H1 (cell line): ENCODE results near the gene IFT43. TPM values are rescaled to one million over a fixed set of nuclear protein-coding genes. Genes with fewer than 3 reads are reported as not detected.

Source experiments
- CTCF ChIA-PET: fragments of 300-600 bp; sonication (Branson Sonifier 250); formaldehyde crosslinking; loops from one replicate; lab custom pipeline; 2021; ENCODE audit not compliant: partially characterized antibody; lab: Charles Lee
- POLR2A ChIA-PET: fragments of 300-600 bp; sonication (Branson Sonifier 250); formaldehyde crosslinking; loops from one replicate; lab custom pipeline; 2021; ENCODE audit warnings: inconsistent platforms; ENCODE audit not compliant: partially characterized antibody; lab: Charles Lee
- DNase-seq, 2 experiments: peaks; one replicate each; pipeline versions ENCODE4 v3.0.0 to v3.0.0-alpha.2; 2010 to 2022; ENCODE audit warnings: low spot score in 2 of 2, low read depth in 1 of 2, mixed read lengths in 1 of 2
- FAIRE-seq: peaks from 2 replicates; lab custom pipeline; 2011; peaks lifted over from hg19 to GRCh38; lab: Jason Lieb, UNC
- H2AFZ ChIP-seq: 2 replicates; pipeline ENCODE4 v1.8.1; 2012; ENCODE audit warnings: low read length, inconsistent platforms
- H2AK5ac ChIP-seq: 2 replicates; pipeline ENCODE4 v1.6.1; 2013; ENCODE audit warnings: low read depth, low read length
- H2BK120ac ChIP-seq: replicated peaks from 2 replicates; pipeline ENCODE3; 2013; ENCODE audit warnings: low read depth, low read length, inconsistent platforms
- H2BK12ac ChIP-seq: 2 replicates; pipeline ENCODE4 v1.6.1; 2013; ENCODE audit warnings: low read depth, low read length
- H2BK15ac ChIP-seq: 2 replicates; pipeline ENCODE4 v1.6.1; 2013; ENCODE audit warnings: low read length
- H2BK20ac ChIP-seq: 2 replicates; pipeline ENCODE4 v1.6.1; 2013; ENCODE audit warnings: low read length
- H2BK5ac ChIP-seq: 2 replicates; pipeline ENCODE4 v1.6.1; 2013; ENCODE audit warnings: low read depth, low read length
- H3K14ac ChIP-seq: 2 replicates; pipeline ENCODE4 v1.6.1; 2013; ENCODE audit warnings: inconsistent platforms; ENCODE audit not compliant: insufficient read length
- H3K18ac ChIP-seq: 2 replicates; pipeline ENCODE4 v1.6.1; 2013; ENCODE audit warnings: low read length; ENCODE audit errors: extremely low read depth
- H3K23ac ChIP-seq: 2 replicates; pipeline ENCODE4 v1.6.1; 2013; ENCODE audit warnings: inconsistent platforms; ENCODE audit not compliant: insufficient read length
- H3K23me2 ChIP-seq: 2 replicates; pipeline ENCODE4 v1.6.1; 2013; ENCODE audit warnings: low read depth, low read length
- H3K27ac ChIP-seq: 2 replicates; pipeline ENCODE4 v1.6.1; 2011; ENCODE audit warnings: low read depth, low read length, inconsistent platforms
- H3K27me3 ChIP-seq, 4 experiments: replicated peaks in 1 of 4; 1 replicate in 1 of 4; 2 replicates in 3 of 4; pipeline versions ENCODE4 v1.6.1 to v1.8.1; 2011 to 2013; ENCODE audit warnings: low read length in 3 of 4, mild to moderate bottlenecking in 3 of 4, inconsistent platforms in 2 of 4, mixed read lengths in 2 of 4, moderate library complexity in 1 of 4; ENCODE audit not compliant: control insufficient read depth in 3 of 4, insufficient read depth in 3 of 4; ENCODE audit errors: extremely low read depth in 1 of 4
- H3K36me3 ChIP-seq, 4 experiments: 2 replicates each; pipeline versions ENCODE4 v1.6.1 to v1.8.1; 2011 to 2013; ENCODE audit warnings: mild to moderate bottlenecking in 4 of 4, low read length in 3 of 4, moderate library complexity in 2 of 4, control low read depth in 1 of 4, inconsistent platforms in 1 of 4; ENCODE audit not compliant: insufficient read depth in 4 of 4, control insufficient read depth in 2 of 4
- H3K4ac ChIP-seq: replicated peaks from 2 replicates; pipeline ENCODE3; 2013; ENCODE audit warnings: low read length, low read depth, mixed read lengths, inconsistent platforms; ENCODE audit not compliant: insufficient read length
- H3K4me1 ChIP-seq, 4 experiments: replicated peaks in 1 of 4; 1 replicate in 1 of 4; 2 replicates in 3 of 4; pipeline versions ENCODE4 v1.6.1 to v1.8.1; 2011 to 2013; ENCODE audit warnings: low read length in 3 of 4, inconsistent platforms in 2 of 4, mixed read lengths in 1 of 4; ENCODE audit not compliant: insufficient read depth in 4 of 4, control insufficient read depth in 3 of 4
- H3K4me2 ChIP-seq, 2 experiments: 2 replicates each; pipeline versions ENCODE4 v1.6.1 to v1.8.1; 2011 to 2013; ENCODE audit warnings: low read depth in 2 of 2, low read length in 2 of 2, control low read depth in 1 of 2, inconsistent platforms in 1 of 2, mild to moderate bottlenecking in 1 of 2; ENCODE audit not compliant: insufficient read depth in 1 of 2
- H3K4me3 ChIP-seq, 4 experiments: fragments of 200-600, 300-600 bp in 1 of 4; sonication (generic), shearing (Covaris generic), sonication (Bioruptor Twin) in 1 of 4; 2 replicates each; pipeline versions ENCODE4 v1.5.1 to v1.8.1; 2011 to 2016; ENCODE audit warnings: low read length in 4 of 4, low read depth in 3 of 4, control low read depth in 2 of 4, inconsistent platforms in 2 of 4, mild to moderate bottlenecking in 2 of 4, mixed read lengths in 1 of 4, moderate library complexity in 1 of 4; ENCODE audit not compliant: insufficient read depth in 2 of 4; ENCODE audit errors: extremely low read depth in 1 of 4
- H3K56ac ChIP-seq: replicated peaks from 2 replicates; pipeline ENCODE3; 2013; ENCODE audit warnings: low read depth, mild to moderate bottlenecking, mixed read lengths, low read length, inconsistent platforms; ENCODE audit not compliant: insufficient read length
- H3K79me1 ChIP-seq: 2 replicates; pipeline ENCODE4 v1.6.1; 2013; ENCODE audit warnings: low read depth, low read length, control low read depth
- H3K79me2 ChIP-seq, 2 experiments: 2 replicates each; pipeline versions ENCODE4 v1.6.1 to v1.8.1; 2012 to 2013; ENCODE audit warnings: low read length in 2 of 2, mild to moderate bottlenecking in 2 of 2, inconsistent platforms in 1 of 2; ENCODE audit not compliant: insufficient read depth in 2 of 2, control insufficient read depth in 1 of 2
- H3K9ac ChIP-seq, 4 experiments: replicated peaks in 1 of 4; 1 replicate in 1 of 4; 2 replicates in 3 of 4; pipeline versions ENCODE4 v1.6.1 to v1.8.1; 2011 to 2013; ENCODE audit warnings: low read depth in 3 of 4, low read length in 3 of 4, control low read depth in 2 of 4, mild to moderate bottlenecking in 2 of 4, moderate library complexity in 2 of 4, inconsistent platforms in 1 of 4; ENCODE audit errors: extremely low read depth in 1 of 4
- H3K9me3 ChIP-seq, 2 experiments: 2 replicates each; pipeline versions ENCODE4 v1.6.1 to v1.8.1; 2012 to 2013; ENCODE audit warnings: mild to moderate bottlenecking in 2 of 2, moderate library complexity in 2 of 2, control low read depth in 1 of 2, inconsistent platforms in 1 of 2, low read depth in 1 of 2, low read length in 1 of 2, mixed read lengths in 1 of 2; ENCODE audit not compliant: insufficient read depth in 2 of 2
- H4K20me1 ChIP-seq, 2 experiments: replicated peaks in 1 of 2; 2 replicates each; pipeline versions ENCODE3 to v1.8.1; 2011 to 2013; ENCODE audit warnings: inconsistent platforms in 2 of 2, low read length in 2 of 2, mild to moderate bottlenecking in 1 of 2; ENCODE audit not compliant: insufficient read depth in 2 of 2, control insufficient read depth in 1 of 2
- H4K5ac ChIP-seq: 2 replicates; pipeline ENCODE4 v1.6.1; 2013; ENCODE audit warnings: low read length, low read depth, mixed read lengths, inconsistent platforms; ENCODE audit not compliant: insufficient read length
- H4K8ac ChIP-seq: 2 replicates; pipeline ENCODE4 v1.8.0; 2013; ENCODE audit warnings: mild to moderate bottlenecking, moderate library complexity, low read length, inconsistent platforms; ENCODE audit not compliant: insufficient read depth; ENCODE audit errors: extremely low read depth
- H4K91ac ChIP-seq: replicated peaks from 2 replicates; pipeline ENCODE3; 2013; ENCODE audit warnings: low read length, mixed read lengths, inconsistent platforms; ENCODE audit not compliant: insufficient read length
- BACH1 ChIP-seq: IDR thresholded peaks from 2 replicates; pipeline ENCODE4 v1.6.1; 2012; ENCODE audit warnings: low read length, improper control_type of control experiment
- BRCA1 ChIP-seq: IDR thresholded peaks from 2 replicates; pipeline ENCODE4 v1.6.1; 2012; ENCODE audit warnings: low read depth, low read length, improper control_type of control experiment
- EGR1 ChIP-seq: IDR thresholded peaks from 2 replicates; pipeline ENCODE4 v1.6.1; 2011; ENCODE audit warnings: low read depth, low read length, borderline replicate concordance
- EZH2 ChIP-seq: fragments of 200-600 bp; sonication (generic); IDR thresholded peaks from 2 replicates; pipeline ENCODE4 v1.7.1; 2012; ENCODE audit warnings: low read depth, mild to moderate bottlenecking, moderate library complexity, low read length, inconsistent platforms; ENCODE audit not compliant: severe bottlenecking
- FOSL1 ChIP-seq: IDR thresholded peaks from 2 replicates; pipeline ENCODE4 v1.6.1; 2011; ENCODE audit warnings: mild to moderate bottlenecking, low read depth, low read length, moderate library complexity; ENCODE audit not compliant: insufficient read depth
- KDM1A ChIP-seq: fragments of 200-600, 300-600 bp; sonication (generic); IDR thresholded peaks from 2 replicates; pipeline ENCODE4 v1.7.1; 2016; ENCODE audit warnings: mild to moderate bottlenecking, low read length, borderline replicate concordance
- POLR2AphosphoS5 ChIP-seq: IDR thresholded peaks from 2 replicates; pipeline ENCODE4 v1.6.1; 2011; ENCODE audit warnings: low read depth, low read length
- SIX5 ChIP-seq: IDR thresholded peaks from 2 replicates; pipeline ENCODE4 v1.6.1; 2011; ENCODE audit warnings: mild to moderate bottlenecking, low read depth, low read length
- SP2 ChIP-seq: IDR thresholded peaks from 2 replicates; pipeline ENCODE4 v1.6.1; 2012; ENCODE audit warnings: mild to moderate bottlenecking, low read length, inconsistent platforms
- SUZ12 ChIP-seq: fragments of 200-600 bp; sonication (generic); IDR thresholded peaks from 2 replicates; pipeline ENCODE4 v1.6.1; 2012; ENCODE audit warnings: mild to moderate bottlenecking, inconsistent platforms, low read length, moderate library complexity, mixed read lengths
- WGBS, 2 experiments: shearing (Covaris generic) in 1 of 2; methylation state at CpG; one replicate each; pipeline versions ENCODE4 v1.1.6 to v1.1.7; 2013 to 2015; ENCODE audit warnings: low lambda C conversion rate in 2 of 2, mixed read lengths in 2 of 2, inconsistent platforms in 1 of 2, low coverage in 1 of 2, missing lambda C conversion rate in 1 of 2; ENCODE audit not compliant: insufficient replicate concordance in 2 of 2, insufficient coverage in 1 of 2, insufficient read length in 1 of 2; ENCODE audit errors: extremely low coverage in 1 of 2, missing lambda C conversion rate in 1 of 2; 5-methylcytosine and 5-hydroxymethylcytosine counted together
- polyA plus RNA-seq, 7 experiments: library from polyadenylated mRNA; depleted of rRNA in 3 of 7; stranded (reverse) in 5 of 7; unstranded in 2 of 7; fragments of >200 nt in 5 of 7; fragments of 200-250 nt in 2 of 7; gene quantifications; 1 replicate in 5 of 7; 2 replicates in 1 of 7; 4 replicates in 1 of 7; pipeline versions ENCODE4 v1.2.1 to v1.2.3, GENCODE V29; 2011 to 2013; ENCODE audit warnings: missing spikeins in 2 of 7, mixed read lengths in 2 of 7
- total RNA-seq: library from RNA; stranded (reverse); fragmentation: NEBNext Ultra II Directional; extraction: Animal tissue kit (Norgen Biotek cat#: 25700); gene quantifications from 2 replicates; pipeline ENCODE4 v1.2.1, GENCODE V29; 2021

The IFT43 gene
- total and polyA plus RNA-seq, 2 of the 8 experiments (the other 6 are each of a cell fraction or from before 2014, with no cell fraction given) = 17.0 to 20.8 TPM

DNA sequence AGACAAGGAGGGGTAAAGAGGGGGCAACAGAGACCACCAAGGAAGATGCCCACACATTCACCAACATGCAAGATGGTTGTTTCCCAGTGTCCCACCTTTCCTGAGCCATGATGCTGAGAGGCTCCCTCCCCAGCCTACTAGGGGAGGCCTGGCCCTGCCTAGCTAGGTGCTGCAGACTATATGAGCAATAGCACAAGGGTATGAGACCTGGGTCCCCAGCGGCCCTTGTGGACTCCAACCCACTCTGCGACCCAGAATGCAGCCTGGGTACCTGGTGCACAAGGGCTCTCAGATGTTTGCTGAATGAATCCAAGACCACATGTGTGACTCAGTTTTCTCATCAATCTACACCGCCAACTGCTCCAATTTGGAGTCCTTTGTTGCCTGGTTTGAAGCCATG is 17.7 kb upstream of the IFT43 start:
- Histone ChIP-seq H4K20me1 (no peaks in the 10 kb centered on the region), H3K18ac (no peak overlapping the region), H2BK20ac (no peak overlapping the region), H3K79me2 (no peaks in the 10 kb centered on the region), H3K4me2 (no peak overlapping the region), H3K4me3 (no peak overlapping the region), H2AFZ (no peak overlapping the region), H4K5ac (no peak overlapping the region), H3K79me1 (no peaks in the 10 kb centered on the region), H3K27me3 (no peaks in the 10 kb centered on the region), H2BK120ac (no peak overlapping the region), H3K4ac (no peak overlapping the region), H3K4me1 (peaks cover 0 to 3% (median under 1%) of the 10 kb centered on the region in 4 experiments; a peak in 2 of 7 replicates), H3K56ac (no peak overlapping the region), H3K36me3 (no peaks in the 10 kb centered on the region), H3K9me3 (no peaks in the 10 kb centered on the region), H4K91ac (no peak overlapping the region), H2BK12ac (no peak overlapping the region), H3K23me2 (no peaks in the 10 kb centered on the region), H3K14ac (no peak overlapping the region), H4K8ac (no peak overlapping the region), H2BK5ac (no peak overlapping the region), H3K9ac (no peak overlapping the region), H2AK5ac (no peak overlapping the region), H2BK15ac (no peak overlapping the region), H3K27ac (no peak overlapping the region), H3K23ac (no peak overlapping the region)
- TF ChIP-seq BRCA1 (no peak), SIX5 (no peak), FOSL1 (no peak), EZH2 (no peak), EGR1 (no peak), SP2 (no peak), POLR2AphosphoS5 (no peak), SUZ12 (no peak), BACH1 (no peak), KDM1A (no peak)
- WGBS, 2 experiments = 86% methylated on average over 3 of the region's 3 CpGs; no CpG with 5 or more reads in 1 of the 2 experiments
- no peak for DNase-seq
- ChIA-PET CTCF (interaction anchor here (1.4 to 20.1 kb wide), 6 partner anchors 11 to 77 kb away, joined by 3 to 261 read pairs (median 5); no protein-coding TSS in a partner anchor), POLR2A (no interaction called here)
- FAIRE-seq = no peak
